ENCODE results near the gene CHN1. TPM values are rescaled to one million over a fixed set of nuclear protein-coding genes. Genes with fewer than 3 reads are reported as not detected.

Gene CHN1
- total RNA-seq, 5 donors from 2014 or later (not counting 1 experiment from before 2014, with no cell fraction given), result 1.4 to 3.2 (median 3.0) TPM

GRCh38 chr2:175026385-175026784 lies 21.2 kb upstream of the CHN1 start:
- DNase-seq (no peak), ATAC-seq (replicated peaks in 1 of 4) (no peak)
- no peaks in the 10 kb centered on the region for H3K36me3 Mint-ChIP-seq
- no peak overlapping the region for H3K4me3 ChIP-seq (ENCODE audit: control insufficient read depth in 1 of 2, extremely low read depth in 1 of 2, low read length in 1 of 2)
- no peak overlapping the region for H3K27ac Mint-ChIP-seq
- no CpG with 5 or more reads among the region's 2 CpGs for WGBS (ENCODE audit: insufficient coverage)
- H3K27ac ChIP-seq (ENCODE audit: low read length), result no peak overlapping the region
- H3K4me1 Mint-ChIP-seq, result no peaks in the 10 kb centered on the region
- no peaks in the 10 kb centered on the region for H3K9me3 ChIP-seq
- H3K27me3 ChIP-seq (replicated peaks in 1 of 2; ENCODE audit: control insufficient read depth in 2 of 2, extremely low read depth in 1 of 2, insufficient read depth in 2 of 2, low read length in 1 of 2), result no peaks in the 10 kb centered on the region
- ChIA-PET POLR2A (interaction anchor here in 1 of 2 donors (0.7 kb wide), 1 partner anchor 251 kb away, joined by 4 read pairs; no protein-coding TSS in a partner anchor), CTCF (interaction anchor here in 1 of 2 donors (0.7 kb wide), 1 partner anchor 142 kb away, joined by 4 read pairs; no protein-coding TSS in a partner anchor)
- no peaks in the 10 kb centered on the region for H3K36me3 ChIP-seq (ENCODE audit: control insufficient read depth in 2 of 2, extremely low read depth in 1 of 2, insufficient read depth in 1 of 2, low read length in 1 of 2)
- no peaks in the 10 kb centered on the region for H3K9me3 Mint-ChIP-seq
- H3K27me3 Mint-ChIP-seq, result no peaks in the 10 kb centered on the region
- no peaks in the 10 kb centered on the region for H3K4me1 ChIP-seq (ENCODE audit: control insufficient read depth in 1 of 2, extremely low read depth in 1 of 2, insufficient read depth in 2 of 2, low read length in 2 of 2)
- H3K4me3 Mint-ChIP-seq, result no peak overlapping the region

DNA sequence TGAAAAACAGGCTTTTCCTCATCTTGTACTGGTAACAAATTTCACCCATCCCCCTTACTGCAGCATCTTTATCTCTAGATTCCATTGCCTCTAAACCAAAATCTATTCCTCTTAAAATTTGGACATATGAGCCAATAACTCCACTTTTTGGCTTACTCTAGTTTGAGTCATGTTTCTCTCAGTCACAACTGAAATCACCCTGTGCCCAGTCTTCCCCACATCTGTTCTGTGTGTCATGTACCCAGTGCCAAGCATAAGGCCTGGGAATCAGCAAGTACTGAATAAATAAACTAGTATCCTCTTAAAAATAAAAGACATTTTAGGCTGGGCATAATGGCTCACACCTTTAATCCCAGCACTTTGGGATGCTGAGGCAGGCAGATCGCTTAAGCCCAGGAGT lies 20.8 kb upstream of the CHN1 start:
- Histone ChIP-seq H3K36me3 (ENCODE audit: control insufficient read depth in 2 of 2, extremely low read depth in 1 of 2, insufficient read depth in 1 of 2, low read length in 1 of 2) (no peaks in the 10 kb centered on the region), H3K27me3 (replicated peaks in 1 of 2; ENCODE audit: control insufficient read depth in 2 of 2, extremely low read depth in 1 of 2, insufficient read depth in 2 of 2, low read length in 1 of 2) (no peaks in the 10 kb centered on the region), H3K9me3 (no peaks in the 10 kb centered on the region), H3K4me1 (ENCODE audit: control insufficient read depth in 1 of 2, extremely low read depth in 1 of 2, insufficient read depth in 2 of 2, low read length in 2 of 2) (no peaks in the 10 kb centered on the region), H3K27ac (ENCODE audit: low read length) (no peak overlapping the region), H3K4me3 (ENCODE audit: control insufficient read depth in 1 of 2, extremely low read depth in 1 of 2, low read length in 1 of 2) (no peak overlapping the region)
- H3K27me3 Mint-ChIP-seq, result peaks cover 0 to 2% of the 10 kb centered on the region in 2 donors
- H3K4me1 Mint-ChIP-seq, result no peaks in the 10 kb centered on the region
- peaks cover 0 to 2% (median 0%) of the 10 kb centered on the region in 3 donors for H3K9me3 Mint-ChIP-seq
- DNase-seq, result no peak
- CTCF ChIA-PET, result no interaction called here
- POLR2A ChIA-PET, result no interaction called here
- 80% methylated on average over 1 of the region's 1 CpG for WGBS (ENCODE audit: insufficient coverage)
- H3K36me3 Mint-ChIP-seq, result no peaks in the 10 kb centered on the region
- ATAC-seq (replicated peaks in 1 of 4), result no peak
- no peak overlapping the region for H3K4me3 Mint-ChIP-seq
- H3K27ac Mint-ChIP-seq, result no peak overlapping the region

- ChIA-PET CTCF (no interaction called here), POLR2A (no interaction called here)
- peaks cover 0 to 5% (median 0%) of the 10 kb centered on the region in 3 donors for H3K9me3 Mint-ChIP-seq
- no peak for DNase-seq
- Histone ChIP-seq H3K36me3 (ENCODE audit: control insufficient read depth in 2 of 2, extremely low read depth in 1 of 2, insufficient read depth in 1 of 2, low read length in 1 of 2) (no peaks in the 10 kb centered on the region), H3K27ac (ENCODE audit: low read length) (no peak overlapping the region), H3K4me1 (ENCODE audit: control insufficient read depth in 1 of 2, extremely low read depth in 1 of 2, insufficient read depth in 2 of 2, low read length in 2 of 2) (no peaks in the 10 kb centered on the region), H3K9me3 (no peaks in the 10 kb centered on the region), H3K4me3 (ENCODE audit: control insufficient read depth in 1 of 2, extremely low read depth in 1 of 2, low read length in 1 of 2) (no peak overlapping the region), H3K27me3 (replicated peaks in 1 of 2; ENCODE audit: control insufficient read depth in 2 of 2, extremely low read depth in 1 of 2, insufficient read depth in 2 of 2, low read length in 1 of 2) (no peaks in the 10 kb centered on the region)
- no CpG with 5 or more reads among the region's 3 CpGs for WGBS (ENCODE audit: insufficient coverage)
- ATAC-seq (replicated peaks in 1 of 4), result no peak
- no peaks in the 10 kb centered on the region for H3K36me3 Mint-ChIP-seq
- H3K27me3 Mint-ChIP-seq, result peaks cover 0 to 5% of the 10 kb centered on the region in 2 donors
- H3K4me1 Mint-ChIP-seq, result no peaks in the 10 kb centered on the region
- H3K27ac Mint-ChIP-seq, result no peak overlapping the region
- H3K4me3 Mint-ChIP-seq, result no peak overlapping the region
These were observed 20.1 kb upstream of the CHN1 start for GRCh38 chr2:175025233-175025632.

DNA sequence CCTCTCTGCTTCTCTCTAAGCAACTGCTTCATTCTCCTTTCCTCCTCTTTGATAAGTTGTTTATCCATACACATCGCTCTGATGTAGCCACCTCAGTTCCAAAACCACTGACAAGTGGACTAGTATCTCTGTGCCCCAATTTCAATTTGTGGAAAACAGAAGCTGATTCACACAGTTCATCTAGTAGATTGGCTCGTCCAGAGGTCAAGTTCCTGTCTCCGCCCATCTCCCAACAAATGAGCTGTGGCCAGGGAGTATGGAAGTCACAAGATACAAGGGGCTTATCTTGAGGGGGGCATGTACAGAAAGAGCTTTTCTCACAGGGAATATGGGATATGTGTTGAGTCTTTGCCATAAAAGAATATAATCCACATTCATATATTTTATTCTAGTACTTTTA lies 17.7 kb upstream of the CHN1 start:
- Histone ChIP-seq H3K4me3 (ENCODE audit: control insufficient read depth in 1 of 2, extremely low read depth in 1 of 2, low read length in 1 of 2) (no peak overlapping the region), H3K27me3 (replicated peaks in 1 of 2; ENCODE audit: control insufficient read depth in 2 of 2, extremely low read depth in 1 of 2, insufficient read depth in 2 of 2, low read length in 1 of 2) (peaks cover 0 to under 1% of the 10 kb centered on the region in 2 experiments), H3K4me1 (ENCODE audit: control insufficient read depth in 1 of 2, extremely low read depth in 1 of 2, insufficient read depth in 2 of 2, low read length in 2 of 2) (no peaks in the 10 kb centered on the region), H3K9me3 (no peaks in the 10 kb centered on the region), H3K27ac (ENCODE audit: low read length) (no peak overlapping the region), H3K36me3 (ENCODE audit: control insufficient read depth in 2 of 2, extremely low read depth in 1 of 2, insufficient read depth in 1 of 2, low read length in 1 of 2) (no peaks in the 10 kb centered on the region)
- DNase-seq (no peak), ATAC-seq (replicated peaks in 1 of 4) (no peak)
- no peak overlapping the region for H3K4me3 Mint-ChIP-seq
- no peaks in the 10 kb centered on the region for H3K36me3 Mint-ChIP-seq
- WGBS (ENCODE audit: insufficient coverage), result 60% methylated on average over 1 of the region's 3 CpGs
- POLR2A ChIA-PET, result no interaction called here
- no peak overlapping the region for H3K27ac Mint-ChIP-seq
- H3K4me1 Mint-ChIP-seq, result no peaks in the 10 kb centered on the region
- H3K9me3 Mint-ChIP-seq, result peaks cover 0 to 5% (median 0%) of the 10 kb centered on the region in 3 donors
- CTCF ChIA-PET, result no interaction called here
- peaks cover 0 to 5% of the 10 kb centered on the region in 2 donors for H3K27me3 Mint-ChIP-seq

DNA sequence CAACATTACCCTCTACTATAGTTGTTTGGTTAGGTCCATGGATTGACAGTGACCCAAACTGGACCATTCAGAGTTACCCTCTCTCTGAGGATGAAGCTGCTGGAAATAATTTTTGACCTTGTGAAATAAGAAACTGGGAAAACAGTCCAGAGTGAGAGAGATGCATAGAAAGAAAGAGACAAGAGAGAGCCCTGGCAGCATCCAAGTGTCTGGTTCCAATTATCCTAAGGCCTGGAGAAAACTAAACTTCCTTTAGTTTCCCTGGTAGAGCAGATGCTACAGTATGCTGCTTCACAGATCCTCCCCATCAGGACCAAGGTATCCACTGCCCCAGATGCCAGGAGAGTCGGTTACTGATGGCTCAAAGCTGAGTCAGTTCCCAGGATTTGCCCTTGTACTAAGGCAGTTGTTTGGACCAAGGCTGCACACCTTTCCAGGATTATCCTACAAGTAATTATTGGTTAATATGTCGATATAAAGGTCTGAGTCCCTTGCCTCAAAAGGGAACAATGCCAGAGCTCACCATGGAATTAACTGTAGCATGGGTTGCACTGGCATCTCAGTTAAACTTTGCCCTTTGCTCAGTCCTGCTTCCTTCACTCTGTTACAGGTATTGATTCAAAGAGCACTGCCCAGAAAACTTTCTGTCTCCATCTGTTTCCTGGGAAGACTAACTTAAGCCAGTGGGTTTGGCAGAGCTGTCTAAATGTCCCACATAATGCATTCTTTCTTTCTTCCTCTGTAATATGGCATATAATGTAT lies 14.6 kb upstream of the CHN1 start:
- Histone ChIP-seq H3K4me3 (ENCODE audit: control insufficient read depth in 1 of 2, extremely low read depth in 1 of 2, low read length in 1 of 2) (no peak overlapping the region), H3K4me1 (ENCODE audit: control insufficient read depth in 1 of 2, extremely low read depth in 1 of 2, insufficient read depth in 2 of 2, low read length in 2 of 2) (no peaks in the 10 kb centered on the region), H3K36me3 (ENCODE audit: control insufficient read depth in 2 of 2, extremely low read depth in 1 of 2, insufficient read depth in 1 of 2, low read length in 1 of 2) (no peaks in the 10 kb centered on the region), H3K27me3 (replicated peaks in 1 of 2; ENCODE audit: control insufficient read depth in 2 of 2, extremely low read depth in 1 of 2, insufficient read depth in 2 of 2, low read length in 1 of 2) (peaks cover 0 to 4% of the 10 kb centered on the region in 2 experiments), H3K9me3 (no peaks in the 10 kb centered on the region), H3K27ac (ENCODE audit: low read length) (no peak overlapping the region)
- DNase-seq, result no peak
- POLR2A ChIA-PET, result no interaction called here
- H3K9me3 Mint-ChIP-seq, result peaks cover 0 to 5% (median 0%) of the 10 kb centered on the region in 3 donors
- H3K4me1 Mint-ChIP-seq, result no peaks in the 10 kb centered on the region
- no peak for ATAC-seq (replicated peaks in 1 of 4)
- no peak overlapping the region for H3K27ac Mint-ChIP-seq
- H3K4me3 Mint-ChIP-seq, result no peak overlapping the region
- H3K27me3 Mint-ChIP-seq, result peaks cover 0 to 5% of the 10 kb centered on the region in 2 donors
- 100% methylated on average over 1 of the region's 2 CpGs for WGBS (ENCODE audit: insufficient coverage)
- CTCF ChIA-PET, result no interaction called here
- H3K36me3 Mint-ChIP-seq, result peaks cover 3% of the 10 kb centered on the region

DNA sequence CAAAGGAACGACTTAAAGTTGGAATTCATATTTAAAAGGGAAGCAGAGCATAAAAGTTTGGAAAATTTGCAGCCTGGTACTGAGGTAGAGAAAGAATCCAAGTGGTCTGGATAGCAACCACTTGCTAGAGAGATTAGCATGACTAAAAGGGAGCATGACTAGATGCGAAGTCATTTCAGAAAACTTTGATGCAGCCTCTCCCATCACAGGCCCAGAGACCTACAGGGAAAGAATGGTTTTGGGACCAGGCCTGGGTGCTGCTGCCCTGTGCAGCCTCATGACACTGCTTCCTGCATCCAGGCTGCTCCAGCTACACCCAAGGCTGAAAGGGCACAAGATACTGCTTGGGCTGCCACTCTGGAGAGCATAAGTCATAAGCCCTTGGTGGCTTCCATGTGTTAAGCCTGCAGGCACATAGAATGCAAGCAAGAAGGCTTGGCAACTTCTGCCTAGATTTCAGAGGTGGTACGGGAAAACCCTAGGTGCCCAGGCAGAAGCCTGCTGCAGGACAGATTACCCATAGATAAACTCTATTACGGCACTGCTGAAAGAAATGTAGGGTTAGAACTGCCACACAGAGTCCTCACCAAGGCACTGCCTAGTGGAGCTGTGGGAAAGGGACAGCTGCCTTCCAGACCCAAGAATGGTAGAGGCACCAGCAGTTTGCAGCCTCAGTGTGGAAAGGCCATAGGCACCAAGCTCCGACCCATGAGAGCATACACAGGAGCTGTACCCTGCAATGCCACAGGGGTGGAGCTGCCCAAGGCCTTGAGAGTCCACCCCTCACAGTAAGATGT lies 12.6 kb upstream of the CHN1 start:
- H3K27ac ChIP-seq (ENCODE audit: low read length), result no peak overlapping the region
- peaks cover 0 to 4% of the 10 kb centered on the region in 2 experiments for H3K27me3 ChIP-seq (replicated peaks in 1 of 2; ENCODE audit: control insufficient read depth in 2 of 2, extremely low read depth in 1 of 2, insufficient read depth in 2 of 2, low read length in 1 of 2)
- Mint-ChIP-seq H3K9me3 (peaks cover 0 to 5% (median 0%) of the 10 kb centered on the region in 3 donors), H3K27ac (no peak overlapping the region), H3K27me3 (peaks cover 0 to 5% of the 10 kb centered on the region in 2 donors), H3K4me3 (no peak overlapping the region), H3K36me3 (peaks cover 3% of the 10 kb centered on the region), H3K4me1 (no peaks in the 10 kb centered on the region)
- H3K9me3 ChIP-seq, result no peaks in the 10 kb centered on the region
- H3K4me1 ChIP-seq (ENCODE audit: control insufficient read depth in 1 of 2, extremely low read depth in 1 of 2, insufficient read depth in 2 of 2, low read length in 2 of 2), result no peaks in the 10 kb centered on the region
- WGBS (ENCODE audit: insufficient coverage), result 100% methylated on average over 3 of the region's 5 CpGs
- H3K36me3 ChIP-seq (ENCODE audit: control insufficient read depth in 2 of 2, extremely low read depth in 1 of 2, insufficient read depth in 1 of 2, low read length in 1 of 2), result no peaks in the 10 kb centered on the region
- no peak for DNase-seq
- CTCF ChIA-PET, result no interaction called here
- POLR2A ChIA-PET, result no interaction called here
- ATAC-seq (replicated peaks in 1 of 4), result no peak
- no peak overlapping the region for H3K4me3 ChIP-seq (ENCODE audit: control insufficient read depth in 1 of 2, extremely low read depth in 1 of 2, low read length in 1 of 2)
